Astrocyte of the spinal cord (primary cell): ENCODE data around the gene HRH1.
"Not testable (repeated sequence)": the region's sequence is repeated elsewhere in the genome, so short reads cannot be mapped to it uniquely, and the experiment has no call there.

Experiments used
- DNase-seq: peaks from one replicate; pipeline ENCODE4 v3.0.0; 2011; ENCODE audit warnings: low read depth, low spot score
- H3K4me3 ChIP-seq: 2 replicates; pipeline ENCODE4 v1.5.1; 2011; ENCODE audit warnings: low read depth, mild to moderate bottlenecking, low read length, moderate library complexity
- CTCF ChIP-seq: IDR thresholded peaks from 2 replicates; pipeline ENCODE4 v1.5.1; 2012; ENCODE audit warnings: low read depth, mild to moderate bottlenecking, low read length, inconsistent platforms
- in situ Hi-C: cut with HindIII; loops from 2 replicates; pipeline ENCODE4 v1.10.0; 2017; ENCODE audit warnings: low sequenced_read_pairs

HRH1 gene

GRCh38 chr3:11154036-11154952 is at the start of gene HRH1:
Gene HRH1 (plus strand): TSS chr3:11154493. CDS start chr3:11259038, 104,545 bp downstream.
- H3K4me3 ChIP-seq, result peak within 1 kb of the TSS; percentile 74
- DNase-seq, result peak; percentile 40
- in situ Hi-C loops, result no loop called here
- TF ChIP-seq CTCF, result no peak

- DNase-seq, H3K4me3 ChIP-seq, in situ Hi-C loops: not testable (repeated sequence)
Observed at GRCh38 chr3:11113316-11113715, 41.0 kb upstream of the HRH1 start.

GRCh38 chr3:11115548-11115947 is 38.7 kb upstream of the HRH1 start:
- no peak for TF ChIP-seq CTCF
- H3K4me3 ChIP-seq, result no peak overlapping the region
- in situ Hi-C loops, result no loop called here
- no peak for DNase-seq

- TF ChIP-seq CTCF, result no peak
- no peak overlapping the region for H3K4me3 ChIP-seq
- DNase-seq, result peak; percentile 22
- in situ Hi-C loops, result no loop called here
Observed at GRCh38 chr3:11116336-11117059, 37.8 kb upstream of the HRH1 start.

- DNase-seq, result no peak
- no peak overlapping the region for H3K4me3 ChIP-seq
- no peak for TF ChIP-seq CTCF
- in situ Hi-C loops, result no loop called here
Observed at GRCh38 chr3:11117591-11117990, 36.7 kb upstream of the HRH1 start.

- DNase-seq, result peak; percentile 77
- in situ Hi-C loops, result no loop called here
- H3K4me3 ChIP-seq, result no peak overlapping the region
- no peak for TF ChIP-seq CTCF
Observed at GRCh38 chr3:11118181-11118682, 36.1 kb upstream of the HRH1 start.
